WI38 (cell line): Measurements from ENCODE around the gene ALPI.

Experiments used
- H3K4me3 ChIP-seq: 2 replicates; pipeline ENCODE4 v1.5.1; 2011; ENCODE audit warnings: low read depth, mild to moderate bottlenecking, control low read depth, low read length
- TF ChIP-seq, protein P1 (sequence below): IDR thresholded peaks from 2 replicates; pipeline ENCODE4 v1.5.1; 2012; ENCODE audit warnings: low read depth, mild to moderate bottlenecking, control low read depth, low read length

ALPI gene

DNA sequence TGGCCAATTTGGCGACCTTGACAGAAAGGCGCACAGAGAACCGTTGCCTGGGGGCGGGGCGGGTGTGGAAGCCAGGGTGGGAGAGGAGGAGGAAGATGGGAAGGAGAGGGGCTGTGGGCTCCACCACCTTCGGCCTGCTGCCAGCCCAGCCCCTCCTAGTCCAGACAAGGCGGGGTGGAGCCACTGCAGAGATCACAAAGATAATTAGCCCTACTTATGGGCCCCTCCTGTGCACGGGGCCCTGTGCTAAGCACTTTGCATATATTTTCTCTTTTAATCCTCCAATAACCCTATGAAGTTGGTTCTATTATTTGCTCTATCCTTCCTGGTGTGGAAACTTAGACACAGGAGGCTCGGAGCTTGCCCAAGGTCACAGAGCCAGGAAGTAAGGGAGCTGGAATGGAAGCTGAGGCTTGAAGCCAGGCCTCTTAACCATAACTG lies 45.4 kb downstream of the ALPI start:
- TF ChIP-seq, protein P1, sequence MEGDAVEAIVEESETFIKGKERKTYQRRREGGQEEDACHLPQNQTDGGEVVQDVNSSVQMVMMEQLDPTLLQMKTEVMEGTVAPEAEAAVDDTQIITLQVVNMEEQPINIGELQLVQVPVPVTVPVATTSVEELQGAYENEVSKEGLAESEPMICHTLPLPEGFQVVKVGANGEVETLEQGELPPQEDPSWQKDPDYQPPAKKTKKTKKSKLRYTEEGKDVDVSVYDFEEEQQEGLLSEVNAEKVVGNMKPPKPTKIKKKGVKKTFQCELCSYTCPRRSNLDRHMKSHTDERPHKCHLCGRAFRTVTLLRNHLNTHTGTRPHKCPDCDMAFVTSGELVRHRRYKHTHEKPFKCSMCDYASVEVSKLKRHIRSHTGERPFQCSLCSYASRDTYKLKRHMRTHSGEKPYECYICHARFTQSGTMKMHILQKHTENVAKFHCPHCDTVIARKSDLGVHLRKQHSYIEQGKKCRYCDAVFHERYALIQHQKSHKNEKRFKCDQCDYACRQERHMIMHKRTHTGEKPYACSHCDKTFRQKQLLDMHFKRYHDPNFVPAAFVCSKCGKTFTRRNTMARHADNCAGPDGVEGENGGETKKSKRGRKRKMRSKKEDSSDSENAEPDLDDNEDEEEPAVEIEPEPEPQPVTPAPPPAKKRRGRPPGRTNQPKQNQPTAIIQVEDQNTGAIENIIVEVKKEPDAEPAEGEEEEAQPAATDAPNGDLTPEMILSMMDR: no peak
- no peak overlapping the region for H3K4me3 ChIP-seq

DNA sequence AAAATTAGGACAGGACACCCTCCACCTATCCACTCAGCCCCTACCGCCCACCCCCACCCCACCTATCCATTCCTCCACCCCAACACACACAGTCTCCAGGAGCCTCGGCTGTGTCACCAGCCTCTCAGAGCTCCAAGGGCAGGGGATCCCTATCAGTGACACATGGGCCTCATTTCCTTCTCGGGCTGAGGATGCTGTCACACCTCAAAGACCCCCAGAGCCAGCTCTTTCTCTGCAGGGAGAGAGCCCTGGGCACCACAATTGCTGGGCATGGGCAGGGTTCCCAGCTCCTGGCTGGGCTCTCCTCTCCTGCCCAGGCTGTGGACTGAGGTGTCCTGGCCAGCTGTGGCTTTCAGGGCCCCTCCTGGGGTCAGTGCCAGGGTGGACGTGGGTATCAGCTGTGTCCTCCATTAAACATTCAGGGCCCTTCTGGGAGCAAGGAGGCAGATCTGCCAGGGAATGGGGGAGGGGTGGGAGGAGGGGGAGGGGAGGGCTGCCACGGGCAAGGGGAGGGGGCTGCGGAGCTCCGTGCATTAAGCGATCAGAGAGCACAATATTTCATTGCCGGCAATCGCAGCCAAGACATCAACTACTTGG lies 45.9 kb downstream of the ALPI start:
- TF ChIP-seq, protein P1: no peak
- no peak overlapping the region for H3K4me3 ChIP-seq

DNA sequence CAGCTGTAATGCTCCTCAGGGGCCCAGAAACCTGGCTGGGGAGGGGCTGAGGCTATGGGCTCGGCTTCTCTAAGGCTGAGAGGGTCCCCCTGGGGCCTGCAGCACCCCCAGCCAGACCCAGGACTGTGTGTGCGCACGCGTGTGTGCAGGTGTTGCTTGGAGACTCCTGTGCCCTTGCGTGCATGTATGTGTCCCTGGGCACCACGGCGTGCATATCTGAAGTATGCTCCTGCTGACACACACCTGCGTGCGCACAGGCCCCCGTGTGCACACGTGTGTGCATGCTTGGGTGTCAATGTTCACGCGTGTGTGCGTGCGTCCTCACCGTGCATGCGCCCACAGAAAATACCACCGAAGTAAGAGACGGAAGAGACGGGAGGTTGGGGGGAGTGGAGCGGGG lies 46.6 kb downstream of the ALPI start:
- TF ChIP-seq, protein P1: no peak
- H3K4me3 ChIP-seq: no peak overlapping the region

DNA sequence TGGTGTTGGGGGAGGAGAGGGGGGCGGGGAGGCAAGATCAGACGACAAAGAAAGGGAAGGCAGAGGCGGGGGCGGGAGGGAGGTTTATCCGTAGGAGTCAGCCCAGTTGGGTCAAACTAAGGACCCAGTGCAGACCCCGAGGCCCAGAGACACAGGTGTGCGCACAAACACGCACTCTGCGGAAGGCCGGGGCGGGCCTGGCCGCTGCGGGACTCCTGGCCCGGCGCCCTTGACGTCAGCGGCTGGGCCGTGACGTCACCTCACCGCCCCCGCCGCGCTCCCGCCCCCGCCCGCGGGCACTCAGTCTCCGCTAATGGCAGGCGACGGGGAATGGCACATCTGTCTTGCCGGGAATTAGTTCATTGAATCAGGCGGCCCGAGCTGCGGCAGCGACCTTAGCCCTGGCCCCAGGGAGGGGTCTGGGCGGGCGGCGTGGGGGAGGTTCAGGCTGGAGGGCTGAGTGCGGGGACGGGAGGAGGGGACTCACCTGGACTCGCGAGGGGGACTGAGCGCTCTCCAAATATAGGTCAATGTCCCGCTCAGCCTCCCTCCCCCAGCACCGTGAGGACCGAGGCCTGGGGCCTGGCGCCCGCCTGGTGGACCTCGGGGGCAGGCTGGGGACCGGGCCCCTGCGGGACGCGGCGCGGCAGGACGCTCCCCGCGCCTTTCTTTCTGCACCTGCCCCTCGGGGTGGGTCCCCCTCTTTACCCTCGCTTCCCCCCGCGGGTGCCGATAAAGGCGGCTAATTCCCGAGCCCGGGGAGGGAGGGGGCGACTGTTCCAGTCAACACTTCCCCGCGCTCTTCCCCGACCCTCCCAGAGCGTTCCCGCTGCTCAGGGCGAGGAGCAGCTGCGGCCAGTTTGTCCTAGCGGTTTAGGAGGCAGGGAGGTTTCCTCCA lies 47.2 kb downstream of the ALPI start:
- TF ChIP-seq, protein P1: no peak
- no peak overlapping the region for H3K4me3 ChIP-seq

DNA sequence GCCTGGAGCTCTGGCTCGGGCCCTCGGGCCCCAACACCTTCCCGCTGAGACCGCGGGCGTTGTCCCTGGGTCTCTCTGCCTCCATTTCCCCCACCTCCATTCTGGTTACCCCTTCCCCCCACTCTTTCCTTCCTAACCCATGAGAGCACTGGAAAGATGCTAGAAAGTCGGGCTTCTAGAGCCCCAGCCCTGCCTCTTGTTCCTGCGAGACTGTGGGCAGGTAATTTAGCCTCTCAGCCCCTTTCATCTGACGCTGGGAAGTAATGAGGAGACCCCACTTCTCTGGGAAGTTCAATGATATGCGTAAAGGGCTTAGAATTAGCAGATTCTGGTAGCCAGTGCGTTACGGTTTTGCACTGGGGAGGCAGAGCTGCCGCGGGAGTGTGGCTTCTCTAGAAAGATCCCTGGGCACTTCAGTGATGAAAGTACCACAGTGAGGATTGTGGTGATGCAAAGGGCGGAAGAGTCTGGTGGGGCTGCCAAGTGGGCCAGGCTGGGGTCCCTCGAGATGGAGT lies 47.9 kb downstream of the ALPI start:
- H3K4me3 ChIP-seq: no peak overlapping the region
- TF ChIP-seq, protein P1: no peak

DNA sequence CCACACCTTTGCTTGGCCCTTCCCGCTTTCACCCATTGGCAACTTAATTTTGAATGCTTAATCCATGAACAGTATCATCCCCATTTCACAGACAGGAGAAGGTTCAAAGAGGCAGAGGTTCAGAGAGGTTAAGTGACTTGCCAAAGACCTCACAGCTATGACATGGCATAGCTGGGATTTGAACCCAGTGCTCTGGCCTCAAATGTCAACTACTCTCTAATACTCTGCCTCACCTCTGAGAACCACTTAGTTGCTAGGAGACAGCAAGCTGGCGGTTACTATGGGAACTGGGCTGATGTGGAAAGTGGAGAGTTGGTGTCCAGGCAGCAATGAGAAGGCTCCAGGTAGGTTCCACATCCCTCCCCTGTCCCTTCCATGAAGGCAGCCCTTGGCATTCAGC lies 48.5 kb downstream of the ALPI start:
- TF ChIP-seq, protein P1: no peak

DNA sequence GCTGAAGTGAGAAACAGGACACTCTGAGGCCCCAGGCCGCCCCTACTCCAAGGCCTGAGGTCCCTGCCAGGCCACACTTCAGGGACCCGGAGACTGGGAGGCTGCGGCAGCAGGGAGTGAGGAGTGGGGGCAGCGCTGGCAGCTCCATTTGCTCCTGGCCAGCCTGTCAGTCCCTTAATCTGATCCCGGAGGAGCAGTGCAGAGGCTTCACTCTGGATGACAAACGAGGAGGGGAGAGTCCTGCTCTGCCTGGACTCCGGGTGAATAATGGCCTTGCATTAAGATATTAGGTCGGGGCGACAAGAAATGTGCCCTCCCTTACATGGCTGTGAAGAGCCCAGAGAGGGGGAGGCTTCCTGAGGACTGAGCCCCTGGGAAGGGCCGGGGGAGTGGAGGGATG lies 49.9 kb downstream of the ALPI start:
- TF ChIP-seq, protein P1: no peak
- H3K4me3 ChIP-seq: no peak overlapping the region

More for the DNA sequence above, 48.5 kb downstream of the ALPI start:
- no peak overlapping the region for H3K4me3 ChIP-seq
